ENCODE results near the gene KIAA1191. TPM values are rescaled to one million over a fixed set of nuclear protein-coding genes. Genes with fewer than 3 reads are reported as not detected.

KIAA1191 gene
- total and polyA plus RNA-seq, 4 donors: 83.6 to 181 (median 132) TPM

DNA sequence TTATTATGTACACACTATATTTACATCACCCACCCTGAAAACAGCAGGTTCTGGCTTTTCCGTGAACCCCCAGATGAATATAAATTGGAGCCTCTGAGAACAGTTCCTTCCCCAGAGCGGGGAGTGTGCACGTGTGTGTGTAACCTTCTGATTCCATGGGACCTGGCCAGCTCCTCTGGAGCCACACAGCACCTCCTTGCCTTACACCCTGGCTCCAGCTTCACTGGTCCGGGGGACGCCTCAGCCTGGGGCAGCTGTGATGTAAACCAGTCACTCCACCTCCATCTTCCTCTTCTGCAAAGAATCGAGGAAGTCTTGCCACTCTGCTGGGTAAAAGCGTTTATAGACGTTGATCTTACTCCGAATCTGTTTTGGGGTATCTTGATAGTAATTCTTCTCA, 22.4 kb upstream of the KIAA1191 start:
- no peaks in the 10 kb centered on the region for H3K9me3 ChIP-seq (ENCODE audit: control insufficient read depth, insufficient read depth, low read length)
- H3K4me3 ChIP-seq (ENCODE audit: low read depth, low read length): no peak overlapping the region
- 91% methylated on average over 8 of the region's 9 CpGs for WGBS (ENCODE audit: insufficient coverage)
- no peak overlapping the region for H3K27ac ChIP-seq (ENCODE audit: low read depth, low read length)
- H3K36me3 ChIP-seq (ENCODE audit: control insufficient read depth, insufficient read depth, low read length): peaks cover 42% of the 10 kb centered on the region
- DNase-seq (ENCODE audit: low read depth in 4 of 6, low spot score in 6 of 6): no peak
- no peaks in the 10 kb centered on the region for H3K27me3 ChIP-seq (ENCODE audit: control insufficient read depth, insufficient read depth, low read length)
- peaks cover 9% of the 10 kb centered on the region for H3K4me1 ChIP-seq (ENCODE audit: control insufficient read depth, insufficient read depth, low read length)

DNA sequence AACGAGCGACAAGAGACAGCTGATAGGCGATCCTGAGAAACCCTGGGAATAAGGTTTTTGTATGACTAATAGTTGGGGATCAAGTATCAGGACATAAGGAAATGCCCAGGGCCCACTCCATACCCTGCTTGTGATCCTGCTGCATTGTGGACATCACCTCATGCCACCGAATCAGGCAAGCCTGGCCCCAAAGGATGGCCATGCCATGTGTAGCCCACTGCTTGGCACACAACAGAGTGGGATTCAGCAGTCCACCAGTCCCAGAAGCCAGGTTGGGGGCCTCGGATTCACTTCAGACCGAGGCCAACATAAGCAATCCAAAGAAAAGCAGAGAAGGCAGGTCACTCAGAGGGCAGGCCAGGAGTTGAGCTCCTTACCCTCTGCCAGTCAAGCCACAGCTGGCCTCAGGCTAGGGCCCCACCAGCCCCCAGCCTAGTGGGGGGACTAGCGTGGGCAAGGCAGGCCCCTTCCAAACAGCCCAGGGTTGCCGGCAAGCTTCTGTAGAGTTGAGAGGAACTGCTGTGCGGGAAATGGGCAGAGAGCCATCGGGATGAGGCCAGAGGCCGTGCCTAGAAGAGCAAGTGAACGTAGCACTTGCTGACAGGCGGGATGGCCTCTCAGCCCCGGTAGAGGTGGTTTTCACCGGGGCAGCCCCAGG, 21.8 kb upstream of the KIAA1191 start:
- Histone ChIP-seq H3K4me3 (ENCODE audit: low read depth, low read length) (no peak overlapping the region), H3K4me1 (ENCODE audit: control insufficient read depth, insufficient read depth, low read length) (peaks cover 9% of the 10 kb centered on the region), H3K27ac (ENCODE audit: low read depth, low read length) (no peak overlapping the region), H3K9me3 (ENCODE audit: control insufficient read depth, insufficient read depth, low read length) (no peaks in the 10 kb centered on the region), H3K36me3 (ENCODE audit: control insufficient read depth, insufficient read depth, low read length) (peaks cover 46% of the 10 kb centered on the region), H3K27me3 (ENCODE audit: control insufficient read depth, insufficient read depth, low read length) (no peaks in the 10 kb centered on the region)
- WGBS (ENCODE audit: insufficient coverage): 86% methylated on average over 6 of the region's 15 CpGs
- DNase-seq (ENCODE audit: low read depth in 4 of 6, low spot score in 6 of 6): no peak

GRCh38 chr5:176382721-176383120, 21.2 kb upstream of the KIAA1191 start:
- H3K4me3 ChIP-seq (ENCODE audit: low read depth, low read length): no peak overlapping the region
- peaks cover 47% of the 10 kb centered on the region for H3K36me3 ChIP-seq (ENCODE audit: control insufficient read depth, insufficient read depth, low read length)
- H3K4me1 ChIP-seq (ENCODE audit: control insufficient read depth, insufficient read depth, low read length): peaks cover 4% of the 10 kb centered on the region
- H3K9me3 ChIP-seq (ENCODE audit: control insufficient read depth, insufficient read depth, low read length): no peaks in the 10 kb centered on the region
- H3K27me3 ChIP-seq (ENCODE audit: control insufficient read depth, insufficient read depth, low read length): no peaks in the 10 kb centered on the region
- H3K27ac ChIP-seq (ENCODE audit: low read depth, low read length): no peak overlapping the region
- 100% methylated on average over 2 of the region's 3 CpGs for WGBS (ENCODE audit: insufficient coverage)
- DNase-seq (ENCODE audit: low read depth in 4 of 6, low spot score in 6 of 6): no peak

DNA sequence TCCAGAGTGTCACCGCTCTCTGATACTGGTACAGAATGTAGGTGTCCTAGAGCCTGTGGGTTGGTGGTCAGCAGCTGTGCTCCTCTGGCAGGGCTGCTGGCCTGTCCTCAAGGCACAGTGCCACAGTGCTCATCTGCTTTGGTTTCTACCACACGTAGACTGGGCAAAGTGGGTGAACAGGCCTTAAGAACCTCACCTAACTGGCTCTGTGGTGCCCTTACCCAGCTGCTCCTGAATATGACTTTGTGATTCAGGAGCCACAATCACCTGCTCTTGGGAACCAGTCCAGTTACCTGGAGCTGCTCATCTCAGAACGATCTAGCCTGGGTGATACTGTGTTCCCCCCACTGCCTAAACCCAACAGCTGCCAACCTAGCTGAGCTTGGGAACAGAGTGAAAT, 20.4 kb upstream of the KIAA1191 start:
- 100% methylated on average over 1 of the region's 3 CpGs for WGBS (ENCODE audit: insufficient coverage)
- peaks cover 48% of the 10 kb centered on the region for H3K36me3 ChIP-seq (ENCODE audit: control insufficient read depth, insufficient read depth, low read length)

GRCh38 chr5:176381423-176381822, 19.9 kb upstream of the KIAA1191 start:
- peak in 1 of 6 donors; percentile 28 for DNase-seq (ENCODE audit: low read depth in 4 of 6, low spot score in 6 of 6)
- H3K27me3 ChIP-seq (ENCODE audit: control insufficient read depth, insufficient read depth, low read length): no peaks in the 10 kb centered on the region
- H3K36me3 ChIP-seq (ENCODE audit: control insufficient read depth, insufficient read depth, low read length): peaks cover 48% of the 10 kb centered on the region
- no peaks in the 10 kb centered on the region for H3K4me1 ChIP-seq (ENCODE audit: control insufficient read depth, insufficient read depth, low read length)
- no peaks in the 10 kb centered on the region for H3K9me3 ChIP-seq (ENCODE audit: control insufficient read depth, insufficient read depth, low read length)
- WGBS (ENCODE audit: insufficient coverage): 85% methylated on average over 3 of the region's 3 CpGs
- no peak overlapping the region for H3K27ac ChIP-seq (ENCODE audit: low read depth, low read length)
- H3K4me3 ChIP-seq (ENCODE audit: low read depth, low read length): no peak overlapping the region

More for the DNA sequence above, 20.4 kb upstream of the KIAA1191 start:
- H3K27ac ChIP-seq (ENCODE audit: low read depth, low read length): no peak overlapping the region
- no peaks in the 10 kb centered on the region for H3K27me3 ChIP-seq (ENCODE audit: control insufficient read depth, insufficient read depth, low read length)
- no peak overlapping the region for H3K4me3 ChIP-seq (ENCODE audit: low read depth, low read length)
- H3K4me1 ChIP-seq (ENCODE audit: control insufficient read depth, insufficient read depth, low read length): no peaks in the 10 kb centered on the region
- no peaks in the 10 kb centered on the region for H3K9me3 ChIP-seq (ENCODE audit: control insufficient read depth, insufficient read depth, low read length)
- no peak for DNase-seq (ENCODE audit: low read depth in 4 of 6, low spot score in 6 of 6)

GRCh38 chr5:176379881-176380280, 18.3 kb upstream of the KIAA1191 start:
- H3K4me1 ChIP-seq (ENCODE audit: control insufficient read depth, insufficient read depth, low read length): no peaks in the 10 kb centered on the region
- no peaks in the 10 kb centered on the region for H3K9me3 ChIP-seq (ENCODE audit: control insufficient read depth, insufficient read depth, low read length)
- no peak overlapping the region for H3K27ac ChIP-seq (ENCODE audit: low read depth, low read length)
- no peaks in the 10 kb centered on the region for H3K27me3 ChIP-seq (ENCODE audit: control insufficient read depth, insufficient read depth, low read length)
- H3K36me3 ChIP-seq (ENCODE audit: control insufficient read depth, insufficient read depth, low read length): peaks cover 43% of the 10 kb centered on the region
- no peak overlapping the region for H3K4me3 ChIP-seq (ENCODE audit: low read depth, low read length)
- 60% methylated on average over 2 of the region's 3 CpGs for WGBS (ENCODE audit: insufficient coverage)
- DNase-seq (ENCODE audit: low read depth in 4 of 6, low spot score in 6 of 6): no peak

- Histone ChIP-seq H3K27me3 (ENCODE audit: control insufficient read depth, insufficient read depth, low read length) (no peaks in the 10 kb centered on the region), H3K4me1 (ENCODE audit: control insufficient read depth, insufficient read depth, low read length) (no peaks in the 10 kb centered on the region), H3K27ac (ENCODE audit: low read depth, low read length) (no peak overlapping the region), H3K9me3 (ENCODE audit: control insufficient read depth, insufficient read depth, low read length) (no peaks in the 10 kb centered on the region), H3K4me3 (ENCODE audit: low read depth, low read length) (no peak overlapping the region), H3K36me3 (ENCODE audit: control insufficient read depth, insufficient read depth, low read length) (peaks cover 45% of the 10 kb centered on the region)
- WGBS (ENCODE audit: insufficient coverage): 83% methylated on average over 4 of the region's 7 CpGs
- DNase-seq (ENCODE audit: low read depth in 4 of 6, low spot score in 6 of 6): peak in 1 of 6 donors; percentile 11
Measured at GRCh38 chr5:176373100-176373818, 11.7 kb upstream of the KIAA1191 start.

DNA sequence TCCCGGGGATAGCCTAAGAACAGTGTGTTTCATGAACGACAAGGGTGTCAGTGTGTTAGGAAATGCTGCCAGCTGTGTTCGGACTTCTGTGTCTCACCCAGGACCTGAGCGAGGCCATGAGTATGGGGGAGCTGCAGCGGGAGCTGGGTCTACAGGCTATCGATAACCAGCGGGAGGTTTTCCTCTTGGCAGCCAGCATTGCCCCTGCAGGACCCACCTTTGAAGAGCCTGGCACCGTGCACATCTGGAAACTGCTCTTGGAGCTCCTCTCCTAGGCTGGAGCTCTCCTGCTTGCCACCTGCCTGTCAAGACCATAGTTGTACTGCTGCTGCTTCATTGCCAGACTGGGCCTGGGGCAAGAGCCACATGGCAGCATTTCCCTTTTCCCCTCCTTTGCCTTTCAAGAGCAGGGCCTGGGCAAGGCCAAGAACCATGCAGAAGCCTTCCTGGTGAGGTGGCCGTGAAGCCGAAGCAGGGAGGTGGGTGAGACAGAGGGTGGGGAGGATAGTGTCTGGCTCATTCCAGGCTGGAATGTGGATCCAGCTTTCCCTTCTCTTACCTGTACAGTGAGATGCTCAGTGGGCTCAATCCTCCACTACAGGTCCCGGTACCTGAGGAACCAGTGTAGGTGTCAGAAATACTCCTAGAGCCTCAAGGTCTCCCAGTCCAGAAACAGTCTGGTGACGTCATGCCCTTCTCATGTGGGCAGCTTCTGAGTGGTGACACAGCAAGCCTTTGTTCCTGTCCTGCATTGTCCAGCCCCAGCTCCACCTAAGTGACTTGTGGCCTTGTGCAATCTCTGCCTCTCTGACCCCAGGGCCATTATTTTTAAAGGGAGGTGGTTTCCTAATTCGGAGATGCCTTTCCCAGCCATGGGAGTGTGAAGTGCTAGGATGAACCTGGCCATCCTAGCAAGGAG, 10.3 kb upstream of the KIAA1191 start:
- peaks cover 56% of the 10 kb centered on the region for H3K36me3 ChIP-seq (ENCODE audit: control insufficient read depth, insufficient read depth, low read length)
- H3K27me3 ChIP-seq (ENCODE audit: control insufficient read depth, insufficient read depth, low read length): no peaks in the 10 kb centered on the region
- DNase-seq (ENCODE audit: low read depth in 4 of 6, low spot score in 6 of 6): no peak
- H3K9me3 ChIP-seq (ENCODE audit: control insufficient read depth, insufficient read depth, low read length): no peaks in the 10 kb centered on the region
- no peak overlapping the region for H3K27ac ChIP-seq (ENCODE audit: low read depth, low read length)
- H3K4me1 ChIP-seq (ENCODE audit: control insufficient read depth, insufficient read depth, low read length): no peaks in the 10 kb centered on the region
- H3K4me3 ChIP-seq (ENCODE audit: low read depth, low read length): no peak overlapping the region
- WGBS (ENCODE audit: insufficient coverage): 95% methylated on average over 13 of the region's 13 CpGs

GRCh38 chr5:176369934-176370711, 8.6 kb upstream of the KIAA1191 start:
- Histone ChIP-seq H3K9me3 (ENCODE audit: control insufficient read depth, insufficient read depth, low read length) (no peaks in the 10 kb centered on the region), H3K36me3 (ENCODE audit: control insufficient read depth, insufficient read depth, low read length) (peaks cover 59% of the 10 kb centered on the region), H3K27me3 (ENCODE audit: control insufficient read depth, insufficient read depth, low read length) (no peaks in the 10 kb centered on the region), H3K4me1 (ENCODE audit: control insufficient read depth, insufficient read depth, low read length) (peaks cover 8% of the 10 kb centered on the region), H3K27ac (ENCODE audit: low read depth, low read length) (no peak overlapping the region), H3K4me3 (ENCODE audit: low read depth, low read length) (no peak overlapping the region)
- DNase-seq (ENCODE audit: low read depth in 4 of 6, low spot score in 6 of 6): no peak
- WGBS (ENCODE audit: insufficient coverage): 91% methylated on average over 3 of the region's 8 CpGs
